RWPE1 (cell line): ENCODE measurements around the gene UBE2QL1.

Experiments used
- CTCF ChIA-PET: fragments of 350-600 bp; sonication (Branson Sonifier 250); formaldehyde crosslinking; extraction: SDS; loops from one replicate; lab custom pipeline; 2021; lab: Yijun Ruan, JAX
- POLR2A ChIA-PET: fragments of 400-600 bp; formaldehyde crosslinking; extraction: SDS; loops from one replicate; lab custom pipeline; 2020; ENCODE audit warnings: antibody characterized with exemption; ENCODE audit not compliant: low non-redundant PET; lab: Yijun Ruan, JAX
- DNase-seq: peaks from one replicate; pipeline ENCODE4 v3.0.0; 2012; ENCODE audit warnings: low spot score
- H3K27ac ChIP-seq: fragments of 450-650 bp; 2 replicates; pipeline ENCODE4 v1.5.1; 2017
- TF ChIP-seq, protein P1 (sequence below): fragments of 450-650 bp; conservative IDR thresholded peaks from 2 replicates; pipeline ENCODE4 v1.5.1; 2017; ENCODE audit warnings: low read depth, mild to moderate bottlenecking

UBE2QL1 gene

DNA sequence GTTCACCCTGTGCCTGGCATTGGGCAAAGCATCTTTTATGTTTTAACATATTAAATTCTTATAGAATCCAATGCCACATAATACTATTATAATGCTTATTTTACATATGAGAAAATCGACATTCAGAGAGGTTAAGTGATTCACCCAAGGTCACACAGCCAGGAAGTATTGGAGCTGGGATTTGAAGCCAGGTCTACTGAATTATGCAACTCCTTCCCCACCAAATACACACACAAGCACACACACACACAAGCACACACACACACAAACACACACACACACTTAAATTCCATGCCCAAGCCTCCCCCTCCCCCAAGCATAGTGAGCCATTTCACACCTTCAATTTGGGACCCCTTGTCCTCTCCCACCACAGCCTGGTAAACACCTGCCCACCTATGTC, 37.4 kb downstream of the UBE2QL1 start:
- no peak overlapping the region for H3K27ac ChIP-seq
- ChIA-PET CTCF (interaction anchor here (0.7 kb wide), 1 partner anchor 564 kb away, joined by 5 read pairs; no protein-coding TSS in a partner anchor), POLR2A (no interaction called here)
- TF ChIP-seq, protein P1, sequence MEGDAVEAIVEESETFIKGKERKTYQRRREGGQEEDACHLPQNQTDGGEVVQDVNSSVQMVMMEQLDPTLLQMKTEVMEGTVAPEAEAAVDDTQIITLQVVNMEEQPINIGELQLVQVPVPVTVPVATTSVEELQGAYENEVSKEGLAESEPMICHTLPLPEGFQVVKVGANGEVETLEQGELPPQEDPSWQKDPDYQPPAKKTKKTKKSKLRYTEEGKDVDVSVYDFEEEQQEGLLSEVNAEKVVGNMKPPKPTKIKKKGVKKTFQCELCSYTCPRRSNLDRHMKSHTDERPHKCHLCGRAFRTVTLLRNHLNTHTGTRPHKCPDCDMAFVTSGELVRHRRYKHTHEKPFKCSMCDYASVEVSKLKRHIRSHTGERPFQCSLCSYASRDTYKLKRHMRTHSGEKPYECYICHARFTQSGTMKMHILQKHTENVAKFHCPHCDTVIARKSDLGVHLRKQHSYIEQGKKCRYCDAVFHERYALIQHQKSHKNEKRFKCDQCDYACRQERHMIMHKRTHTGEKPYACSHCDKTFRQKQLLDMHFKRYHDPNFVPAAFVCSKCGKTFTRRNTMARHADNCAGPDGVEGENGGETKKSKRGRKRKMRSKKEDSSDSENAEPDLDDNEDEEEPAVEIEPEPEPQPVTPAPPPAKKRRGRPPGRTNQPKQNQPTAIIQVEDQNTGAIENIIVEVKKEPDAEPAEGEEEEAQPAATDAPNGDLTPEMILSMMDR: no peak
- no peak for DNase-seq

DNA sequence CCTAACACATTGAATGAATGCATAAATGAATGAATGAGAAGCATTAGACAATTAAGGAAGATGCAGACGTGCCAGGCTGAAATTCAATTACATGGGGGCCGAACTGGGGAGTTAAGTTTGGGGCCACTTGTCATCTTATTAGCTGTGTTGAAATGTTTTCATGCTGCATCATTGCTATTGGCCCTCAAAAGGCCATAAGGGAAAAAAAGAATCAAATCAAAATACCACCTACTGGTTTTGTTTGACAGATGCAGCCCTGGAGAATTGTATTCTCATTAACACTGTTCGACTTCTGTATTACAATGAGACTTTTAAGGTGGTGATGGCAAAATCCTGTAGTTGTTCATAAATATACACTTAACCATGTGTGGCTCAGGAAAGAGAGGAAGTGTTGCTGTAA, 38.4 kb downstream of the UBE2QL1 start:
- no peak overlapping the region for H3K27ac ChIP-seq
- CTCF ChIA-PET: no interaction called here
- no peak for DNase-seq
- TF ChIP-seq, protein P1: no peak
- POLR2A ChIA-PET: no interaction called here

DNA sequence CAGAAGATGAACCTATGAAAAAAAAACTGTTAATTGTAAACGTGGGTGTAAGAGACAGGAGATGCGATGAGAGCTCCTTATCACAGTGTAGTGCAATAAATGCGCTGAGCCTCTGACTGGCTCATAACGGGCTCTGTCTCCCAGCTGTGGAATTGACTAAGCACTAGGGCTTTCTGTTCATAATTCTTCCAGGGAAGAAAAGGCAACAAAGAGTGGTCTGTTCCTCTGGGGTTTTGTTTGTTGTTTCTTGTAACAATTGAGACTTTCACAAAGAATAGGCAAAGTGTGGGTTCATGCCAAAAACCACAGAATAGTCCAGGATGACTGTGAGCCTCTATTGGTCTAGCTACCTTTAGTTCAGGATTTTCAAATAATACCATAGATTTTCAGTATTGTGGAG, 39.4 kb downstream of the UBE2QL1 start:
- ChIA-PET CTCF (no interaction called here), POLR2A (no interaction called here)
- H3K27ac ChIP-seq: no peak overlapping the region
- TF ChIP-seq, protein P1: no peak
- DNase-seq: no peak

DNA sequence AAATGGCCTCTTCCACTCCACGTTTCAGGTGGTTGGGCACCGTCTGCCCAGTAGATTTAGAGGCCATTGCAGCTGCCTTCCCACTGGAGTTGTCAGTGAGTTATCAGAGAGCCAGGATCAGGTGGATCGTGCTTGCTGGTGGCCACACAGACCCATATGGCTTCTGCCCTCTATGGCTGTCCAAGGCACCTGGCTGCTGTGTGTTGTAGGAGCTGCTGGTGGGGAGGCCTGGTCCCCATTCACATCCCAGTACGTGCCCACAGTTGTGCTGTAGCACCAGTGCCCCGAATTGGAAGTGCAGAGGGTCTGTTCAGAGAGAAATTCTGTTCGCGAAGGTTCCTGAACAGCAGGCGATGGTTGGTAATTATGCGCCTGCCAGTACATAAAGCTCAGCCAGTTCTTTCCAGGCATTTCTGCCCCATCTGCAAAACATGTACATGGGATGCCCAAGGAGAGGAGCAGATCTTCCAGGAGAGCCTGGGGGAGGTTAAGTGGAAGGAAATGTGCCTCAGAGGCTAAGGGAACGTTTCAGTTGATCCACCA, 41.1 kb downstream of the UBE2QL1 start:
- ChIA-PET CTCF (no interaction called here), POLR2A (no interaction called here)
- no peak for DNase-seq
- no peak overlapping the region for H3K27ac ChIP-seq
- TF ChIP-seq, protein P1: no peak

DNA sequence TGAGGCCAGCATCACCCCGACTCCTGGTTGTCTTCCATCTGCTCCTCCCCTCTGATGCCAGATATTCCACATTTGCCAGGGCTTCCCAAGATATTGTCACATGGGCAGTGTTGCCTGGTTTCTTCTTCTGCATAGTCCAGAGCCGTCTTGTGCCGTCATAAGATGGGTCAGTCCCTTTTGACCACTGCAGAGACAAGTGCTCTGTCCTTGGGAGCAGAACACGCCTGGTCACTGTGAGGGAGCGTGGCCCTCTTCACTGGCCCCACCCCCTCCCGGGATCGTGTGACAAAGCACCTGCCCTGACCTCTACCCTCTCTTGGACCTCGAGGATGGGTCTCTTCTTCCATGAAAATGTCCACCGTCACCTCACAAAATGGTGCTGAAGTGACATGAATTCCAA, 41.6 kb downstream of the UBE2QL1 start:
- TF ChIP-seq, protein P1: no peak
- H3K27ac ChIP-seq: no peak overlapping the region
- CTCF ChIA-PET: no interaction called here
- DNase-seq: no peak
- POLR2A ChIA-PET: no interaction called here

DNA sequence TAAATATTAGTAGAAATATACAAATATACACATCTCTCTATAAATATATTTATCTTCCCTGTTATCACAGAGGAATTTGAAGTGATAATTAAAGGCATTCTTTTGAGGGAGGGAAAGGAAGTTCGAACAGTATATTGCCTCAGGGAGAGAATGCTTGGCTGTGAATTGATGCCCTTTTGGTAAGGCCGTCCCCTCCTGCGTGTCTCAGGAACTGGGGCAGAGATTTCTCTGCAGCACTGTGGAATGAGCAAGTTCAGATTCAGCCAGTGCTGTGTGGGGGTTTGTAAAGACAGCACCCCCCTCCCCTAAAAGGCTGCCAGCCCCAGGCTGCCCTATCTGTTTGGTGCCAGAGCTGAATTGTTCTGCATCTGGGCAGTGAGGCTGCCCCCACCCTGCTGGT, 42.0 kb downstream of the UBE2QL1 start:
- H3K27ac ChIP-seq: no peak overlapping the region
- CTCF ChIA-PET: no interaction called here
- no peak for DNase-seq
- POLR2A ChIA-PET: no interaction called here
- TF ChIP-seq, protein P1: no peak
